ENCODE data around the gene RHOC.

DNA sequence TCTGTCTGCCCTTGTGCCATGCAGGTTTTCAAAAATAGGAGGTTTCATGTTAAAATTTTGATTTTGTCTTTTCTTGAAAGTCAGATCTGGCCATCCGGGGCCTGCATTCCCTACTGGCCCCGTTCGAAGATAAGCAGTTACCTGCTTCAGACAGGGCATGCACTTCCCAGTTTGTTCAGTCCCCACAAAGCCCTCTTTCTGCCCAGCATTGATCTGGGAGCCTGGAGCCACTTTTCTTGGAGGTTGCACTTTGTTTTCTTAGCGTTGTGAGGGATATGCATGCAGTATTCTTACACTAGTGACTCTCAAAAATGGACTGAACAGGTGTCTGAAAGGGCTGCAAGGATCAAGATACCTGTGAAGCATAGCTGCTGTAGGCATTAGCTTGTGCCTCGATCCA is 21.0 kb downstream of the RHOC start:
- TF ChIP-seq, protein P1, sequence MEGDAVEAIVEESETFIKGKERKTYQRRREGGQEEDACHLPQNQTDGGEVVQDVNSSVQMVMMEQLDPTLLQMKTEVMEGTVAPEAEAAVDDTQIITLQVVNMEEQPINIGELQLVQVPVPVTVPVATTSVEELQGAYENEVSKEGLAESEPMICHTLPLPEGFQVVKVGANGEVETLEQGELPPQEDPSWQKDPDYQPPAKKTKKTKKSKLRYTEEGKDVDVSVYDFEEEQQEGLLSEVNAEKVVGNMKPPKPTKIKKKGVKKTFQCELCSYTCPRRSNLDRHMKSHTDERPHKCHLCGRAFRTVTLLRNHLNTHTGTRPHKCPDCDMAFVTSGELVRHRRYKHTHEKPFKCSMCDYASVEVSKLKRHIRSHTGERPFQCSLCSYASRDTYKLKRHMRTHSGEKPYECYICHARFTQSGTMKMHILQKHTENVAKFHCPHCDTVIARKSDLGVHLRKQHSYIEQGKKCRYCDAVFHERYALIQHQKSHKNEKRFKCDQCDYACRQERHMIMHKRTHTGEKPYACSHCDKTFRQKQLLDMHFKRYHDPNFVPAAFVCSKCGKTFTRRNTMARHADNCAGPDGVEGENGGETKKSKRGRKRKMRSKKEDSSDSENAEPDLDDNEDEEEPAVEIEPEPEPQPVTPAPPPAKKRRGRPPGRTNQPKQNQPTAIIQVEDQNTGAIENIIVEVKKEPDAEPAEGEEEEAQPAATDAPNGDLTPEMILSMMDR (IDR thresholded peaks at IDR 0.05) = no peak
- no peak for TF ChIP-seq POLR2A (IDR thresholded peaks at IDR 0.05)

Measured in Peyer's patch (tissue), 4 donors.